GM12874 (cell line): ENCODE data around the gene SCN1B.

ENCODE experiments used
- CTCF ChIP-seq: IDR thresholded peaks from 2 replicates; pipeline ENCODE4 v1.5.1; 2011; ENCODE audit warnings: low read depth, mild to moderate bottlenecking, control low read depth, low read length, moderate library complexity; ENCODE audit not compliant: insufficient read depth

SCN1B gene

DNA sequence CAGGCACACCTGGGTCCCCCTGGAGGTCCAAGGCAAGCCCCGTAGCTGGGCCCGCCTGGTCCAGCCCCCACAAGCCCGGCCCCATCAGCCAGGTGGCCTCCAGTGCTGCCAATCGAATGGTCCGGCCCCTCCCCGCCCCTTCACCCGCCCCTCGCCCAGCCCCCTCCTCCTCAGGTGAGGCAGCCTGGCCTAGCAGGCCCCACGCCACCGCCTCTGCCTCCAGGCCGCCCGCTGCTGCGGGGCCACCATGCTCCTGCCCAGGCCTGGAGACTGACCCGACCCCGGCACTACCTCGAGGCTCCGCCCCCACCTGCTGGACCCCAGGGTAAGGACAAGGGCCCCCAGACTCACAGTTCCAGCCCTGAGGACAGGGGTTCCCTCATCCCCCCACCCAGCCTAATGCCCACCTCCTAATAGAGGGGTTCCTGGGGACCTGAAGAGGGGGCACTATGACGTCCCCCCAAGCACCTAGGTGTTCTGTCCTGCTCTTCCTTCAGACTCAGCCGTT lies 11.3 kb downstream of the SCN1B start, which contains the start of gene HPN:
TSS of gene HPN (plus strand) at position 174 of the 508 bp plus-strand sequence. CDS start 786 bp downstream, outside the sequence.
- TF ChIP-seq CTCF, result no peak

GRCh38 chr19:35042056-35042730 lies 11.9 kb downstream of the SCN1B start:
- no peak for TF ChIP-seq CTCF

- TF ChIP-seq CTCF, result no peak
Measured at GRCh38 chr19:35042954-35043604, 12.8 kb downstream of the SCN1B start.

DNA sequence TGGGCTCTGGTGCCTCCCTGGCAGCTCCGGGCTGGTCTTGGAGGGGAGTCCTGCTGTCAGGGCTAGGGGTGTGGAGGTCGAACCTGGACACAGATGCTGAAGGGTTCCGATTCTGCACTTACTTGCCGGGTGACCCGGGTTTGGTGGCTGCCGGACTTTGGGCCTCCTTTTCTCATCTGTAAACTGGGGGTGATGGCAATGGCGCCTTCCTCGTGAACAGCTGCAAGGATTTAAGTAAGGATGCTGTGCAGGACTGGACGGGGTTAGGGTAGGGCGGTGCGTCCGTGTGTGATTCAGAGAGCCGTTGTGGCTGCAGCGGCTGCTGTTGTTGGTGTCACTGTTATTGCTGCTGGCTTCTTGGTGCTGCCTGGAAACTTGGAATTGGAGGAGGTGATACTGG lies 13.6 kb downstream of the SCN1B start:
- no peak for TF ChIP-seq CTCF

- TF ChIP-seq CTCF, result peak; percentile 98
Measured at GRCh38 chr19:35044317-35045117, 14.2 kb downstream of the SCN1B start.

DNA sequence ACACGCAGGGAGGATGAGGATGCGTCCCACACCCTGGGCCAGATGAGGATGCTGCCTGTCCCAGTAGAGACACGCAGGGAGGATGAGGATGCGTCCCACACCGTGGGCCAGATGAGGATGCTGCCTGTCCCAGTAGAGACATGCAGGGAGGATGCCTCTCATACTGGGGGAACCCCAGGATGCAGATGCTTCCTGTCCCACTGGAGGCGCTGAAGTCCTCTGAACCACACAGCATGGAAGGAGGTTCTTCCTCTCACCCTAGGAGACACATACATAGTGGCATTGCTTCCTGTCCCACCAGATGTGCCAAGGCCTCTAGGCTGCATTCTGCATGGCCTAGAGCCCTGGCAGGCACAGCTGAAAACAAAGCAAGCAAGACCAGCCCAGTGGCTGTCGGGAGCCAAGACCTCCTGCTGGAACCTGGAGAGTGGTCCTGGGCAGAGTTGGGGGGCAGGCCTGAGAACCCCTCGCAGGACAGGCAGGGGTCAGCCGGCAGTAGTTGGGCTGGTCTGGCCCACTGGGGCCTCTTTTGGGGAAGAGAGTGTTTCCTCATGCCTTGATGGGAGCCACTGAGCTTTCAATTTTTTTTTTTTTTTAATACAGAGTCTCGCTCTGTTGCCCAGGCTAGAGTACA lies 15.5 kb downstream of the SCN1B start:
- peak; percentile 62 for TF ChIP-seq CTCF
